Measurements from ENCODE around the gene ARID4A.
"Not testable (repeated sequence)": the region's sequence is repeated elsewhere in the genome, so short reads cannot be mapped to it uniquely, and the experiment has no call there.

ARID4A gene

DNA sequence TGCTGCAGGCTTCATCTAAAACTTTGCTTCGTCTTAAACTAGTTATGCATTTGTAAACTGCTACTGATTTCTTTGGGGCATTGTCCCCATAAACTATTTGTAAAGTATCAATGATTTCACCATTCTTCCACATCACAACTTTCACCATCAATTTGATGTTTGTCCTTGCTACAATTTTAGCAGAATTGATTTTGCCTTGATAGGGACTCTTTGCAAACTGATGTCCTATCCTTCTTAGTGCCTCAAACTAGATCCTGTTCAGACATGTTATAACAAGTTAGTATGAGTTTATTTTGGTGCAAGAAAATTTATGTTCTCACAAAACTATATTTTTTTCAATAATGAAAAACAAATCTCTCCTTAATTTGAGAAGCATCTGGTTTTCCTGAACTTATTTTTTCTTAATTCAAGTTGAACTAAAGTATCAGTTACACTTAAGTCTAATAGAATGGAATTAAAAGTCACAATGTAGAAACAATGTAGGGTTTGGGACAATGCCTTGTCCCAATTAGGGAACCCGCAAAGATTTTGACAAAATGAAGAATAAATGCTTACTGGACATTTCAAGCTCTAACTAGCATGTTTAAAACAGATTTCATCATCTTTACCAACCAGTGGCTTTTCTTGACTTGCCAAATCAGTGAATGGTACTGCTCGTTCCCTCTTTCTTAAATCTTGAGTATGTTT is 10.1 kb upstream of the ARID4A start:
- in situ Hi-C loops (cut with MboI; ENCODE audit: low sequenced_read_pairs), result no loop called here

GRCh38 chr14:58291646-58292045 is 6.7 kb upstream of the ARID4A start:
- in situ Hi-C loops (cut with MboI; ENCODE audit: low sequenced_read_pairs), result no loop called here

DNA sequence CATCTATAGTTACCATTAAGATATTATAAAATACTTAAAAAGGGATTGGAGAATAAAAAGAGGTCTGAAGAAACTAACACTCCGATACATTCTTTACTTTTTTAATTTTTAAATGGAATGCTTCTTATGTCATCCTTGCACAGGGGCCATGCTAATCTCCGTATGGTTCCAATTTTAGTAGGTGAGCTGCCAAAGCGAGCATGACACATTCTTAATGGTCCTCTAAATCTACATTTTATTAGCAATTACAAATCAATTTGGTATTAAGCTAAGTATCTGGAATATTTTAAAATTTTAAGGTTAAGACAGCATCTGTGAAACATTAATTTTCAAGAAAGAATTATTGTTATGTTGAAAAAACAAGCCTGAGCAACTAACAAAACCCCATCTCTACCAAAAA is 6.2 kb upstream of the ARID4A start:
- in situ Hi-C loops (cut with MboI; ENCODE audit: low sequenced_read_pairs), result no loop called here

DNA sequence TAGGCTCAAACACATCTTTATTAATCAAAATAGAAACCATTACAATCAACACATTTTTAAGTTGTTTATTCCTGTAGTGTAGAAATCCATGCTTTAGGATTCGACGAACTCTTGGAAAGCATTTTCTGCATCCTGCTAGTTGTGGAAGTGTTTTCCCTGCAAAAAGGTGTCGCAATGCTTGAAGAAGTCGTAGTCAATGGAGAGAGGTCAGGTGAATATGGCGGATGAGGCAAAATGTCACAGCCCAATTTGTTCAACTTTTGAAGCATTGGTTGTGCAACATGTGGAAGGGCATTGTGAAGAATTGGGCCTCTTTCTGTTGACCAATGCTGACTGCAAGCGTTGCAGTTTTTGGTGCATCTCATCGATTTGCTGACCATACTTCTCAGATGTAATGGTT is 4.2 kb upstream of the ARID4A start:
- in situ Hi-C loops (cut with MboI; ENCODE audit: low sequenced_read_pairs), result no loop called here

- in situ Hi-C loops (cut with MboI; ENCODE audit: low sequenced_read_pairs), result no loop called here
Measured at GRCh38 chr14:58296726-58297125, 1.6 kb upstream of the ARID4A start.

DNA sequence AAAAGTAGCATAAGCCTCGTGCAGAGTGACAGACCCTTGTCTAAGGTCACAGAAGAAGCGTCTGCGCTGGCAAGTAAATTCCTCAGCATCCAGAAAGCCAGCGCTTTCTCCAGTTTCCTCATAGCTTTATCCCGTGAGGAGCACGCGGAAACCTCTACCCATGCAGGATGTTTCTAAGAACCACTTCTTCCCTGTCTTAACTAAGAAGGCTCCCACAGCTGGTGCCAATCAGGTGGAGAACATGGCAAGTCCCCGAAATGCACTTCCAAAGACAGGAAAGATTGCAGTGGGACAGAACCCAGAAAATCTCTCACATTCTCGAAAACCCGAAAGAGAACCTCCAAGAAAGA is 968 bp upstream of the ARID4A start:
- in situ Hi-C loops (cut with MboI; ENCODE audit: low sequenced_read_pairs), result no loop called here

DNA sequence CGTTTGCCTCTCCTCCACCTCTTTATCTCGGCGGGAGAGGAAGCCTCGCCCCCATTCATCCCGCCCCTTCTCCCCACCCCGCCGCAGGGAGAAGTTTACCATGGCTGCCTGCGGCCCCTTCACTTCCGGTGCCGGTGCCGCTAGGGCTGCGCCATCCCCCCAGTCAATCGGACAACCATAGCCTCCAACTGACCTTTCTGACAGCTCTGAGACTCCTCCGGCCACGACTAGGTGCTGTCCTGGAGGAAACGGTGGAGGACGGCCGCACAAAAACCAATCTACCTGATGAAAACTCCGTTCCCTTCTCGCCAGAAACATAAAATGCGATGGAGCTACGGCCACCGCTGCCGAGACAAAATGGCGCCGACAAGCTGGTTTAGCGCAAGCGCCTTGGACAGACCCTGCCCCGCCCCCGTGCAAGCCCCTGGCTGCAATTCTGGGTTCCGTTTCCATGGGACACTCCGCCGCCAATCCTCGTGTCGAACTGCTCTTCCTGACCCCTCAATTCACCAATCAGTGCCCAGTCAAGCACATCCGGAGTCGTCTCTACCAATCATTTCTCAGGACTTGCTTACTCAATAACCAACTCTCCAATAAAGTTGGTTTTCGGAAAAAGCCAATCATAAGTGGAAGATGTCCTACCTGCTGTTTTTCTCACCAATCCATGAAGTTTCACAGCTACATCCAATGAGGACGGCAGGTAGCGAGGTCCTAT is 436 bp upstream of the ARID4A start:
- in situ Hi-C loops (cut with MboI; ENCODE audit: low sequenced_read_pairs), result no loop called here

- in situ Hi-C loops (cut with MboI; ENCODE audit: low sequenced_read_pairs), result no loop called here
Measured at GRCh38 chr14:58299401-58300330, 1.3 kb downstream of the ARID4A start.

GRCh38 chr14:58301416-58301815 is 3.1 kb downstream of the ARID4A start:
- in situ Hi-C loops (cut with MboI; ENCODE audit: low sequenced_read_pairs), result no loop called here

DNA sequence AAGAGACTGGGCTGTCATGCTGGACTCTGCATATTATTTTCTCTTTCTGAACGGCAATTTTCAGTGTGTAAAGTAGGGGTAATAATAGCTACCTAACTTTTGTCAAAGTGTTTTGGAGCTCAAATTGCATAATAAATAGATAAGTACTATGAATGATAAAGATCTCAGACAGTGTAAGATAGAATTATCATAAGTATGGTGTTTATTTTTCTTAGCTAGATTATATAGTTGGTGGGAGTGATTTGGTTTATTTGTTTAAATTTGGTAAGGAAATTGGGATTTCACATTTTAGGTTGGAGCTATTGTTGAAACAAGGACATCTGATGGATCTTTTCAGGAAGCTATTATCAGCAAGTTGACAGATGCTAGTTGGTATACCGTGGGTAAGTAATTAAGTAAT is 7.4 kb downstream of the ARID4A start:
- in situ Hi-C loops (cut with MboI; ENCODE audit: low sequenced_read_pairs), result no loop called here

GRCh38 chr14:58307597-58308316 is 9.4 kb downstream of the ARID4A start:
- in situ Hi-C loops (cut with MboI; ENCODE audit: low sequenced_read_pairs), result no loop called here

GRCh38 chr14:58309086-58309485 is 10.7 kb downstream of the ARID4A start:
- in situ Hi-C loops (cut with MboI; ENCODE audit: low sequenced_read_pairs), result no loop called here

DNA sequence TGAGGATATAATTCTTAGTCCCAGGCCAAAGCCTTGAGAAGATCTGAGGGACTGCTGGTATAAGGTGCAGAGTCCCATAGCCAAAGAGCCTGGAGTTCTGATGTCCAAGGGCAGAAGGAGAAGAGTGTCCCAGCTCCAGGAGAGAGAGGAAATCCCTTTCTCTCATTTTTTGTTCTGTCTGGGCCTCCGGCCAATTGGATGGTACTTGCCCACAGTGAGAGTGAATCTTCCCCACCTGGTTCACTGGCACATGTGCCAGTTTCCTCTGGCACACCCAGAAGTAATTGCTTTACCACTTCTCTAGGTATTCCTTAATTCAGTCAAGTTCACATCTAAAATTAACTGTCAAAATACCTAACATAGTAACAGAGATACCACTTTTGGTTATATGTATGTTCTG is 15.3 kb downstream of the ARID4A start:
- in situ Hi-C loops (cut with MboI; ENCODE audit: low sequenced_read_pairs), result no loop called here

- in situ Hi-C loops (cut with MboI; ENCODE audit: low sequenced_read_pairs), result no loop called here
Measured at GRCh38 chr14:58315606-58316005, 17.3 kb downstream of the ARID4A start.

DNA sequence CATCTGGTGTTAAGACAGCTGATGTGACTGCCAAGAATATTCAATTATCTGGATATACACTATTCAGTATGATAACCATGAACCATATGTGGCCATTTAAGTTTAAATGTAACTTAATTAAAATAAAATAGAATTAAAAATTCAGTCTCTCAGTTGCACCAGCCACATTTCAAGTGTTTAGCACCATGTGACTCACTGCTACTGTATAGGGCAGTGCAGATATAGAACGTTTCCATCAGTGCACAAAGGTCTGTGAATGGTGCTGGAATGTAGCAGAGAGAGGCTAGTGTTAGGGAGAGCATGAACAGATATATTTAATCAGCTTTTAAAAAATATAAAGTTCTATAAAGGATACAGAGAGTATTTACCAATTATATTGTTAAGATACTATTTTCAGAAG is 28.7 kb downstream of the ARID4A start:
- in situ Hi-C loops (cut with MboI; ENCODE audit: low sequenced_read_pairs), result no loop called here

DNA sequence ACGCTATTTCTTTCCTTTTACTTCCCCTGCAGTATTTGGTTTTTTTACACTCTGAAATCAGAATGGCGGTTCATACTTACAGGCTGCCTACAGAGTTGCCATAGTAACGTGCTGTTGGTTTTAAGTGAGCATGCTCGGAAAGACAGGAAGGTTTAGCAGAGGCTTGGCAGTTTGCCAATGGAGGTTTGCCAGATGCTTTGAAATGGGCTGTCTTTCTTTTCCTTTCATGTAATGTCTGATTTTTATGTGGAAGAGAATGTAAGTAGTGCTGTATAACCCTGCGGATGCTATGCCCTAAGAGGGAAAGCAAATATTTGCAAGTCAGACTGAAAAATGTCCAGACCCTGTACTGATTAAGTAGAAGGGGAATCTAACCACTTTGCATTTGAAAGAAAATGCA is 32.8 kb downstream of the ARID4A start:
- in situ Hi-C loops (cut with MboI; ENCODE audit: low sequenced_read_pairs), result no loop called here

GRCh38 chr14:58332561-58332960 is 34.2 kb downstream of the ARID4A start:
- in situ Hi-C loops (cut with MboI; ENCODE audit: low sequenced_read_pairs), result no loop called here

- in situ Hi-C loops (cut with MboI; ENCODE audit: low sequenced_read_pairs), result not testable (repeated sequence)
Measured at GRCh38 chr14:58339666-58340065, 41.3 kb downstream of the ARID4A start.

- in situ Hi-C loops (cut with MboI; ENCODE audit: low sequenced_read_pairs), result no loop called here
Measured at GRCh38 chr14:58341152-58341748, 42.9 kb downstream of the ARID4A start.

DNA sequence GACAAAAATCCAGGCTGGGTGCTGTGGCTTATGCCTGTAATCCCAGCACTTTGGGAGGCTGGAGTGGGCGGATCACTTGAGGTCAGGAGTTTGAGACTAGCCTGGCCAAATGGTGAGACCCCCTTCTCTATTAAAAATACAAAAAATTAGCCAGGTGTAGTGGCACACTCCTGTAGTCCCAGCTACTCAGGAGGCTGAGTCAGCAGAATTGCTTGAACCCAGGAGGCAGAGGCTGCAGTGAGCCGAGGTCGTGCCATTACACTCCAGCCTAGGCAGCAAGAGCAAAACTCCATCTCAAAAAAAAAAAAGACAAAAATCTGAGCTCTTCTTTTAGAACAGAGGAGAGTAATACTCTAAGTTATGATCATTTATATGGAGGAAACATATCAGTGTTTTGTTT is 45.2 kb downstream of the ARID4A start:
- in situ Hi-C loops (cut with MboI; ENCODE audit: low sequenced_read_pairs), result not testable (repeated sequence)

Data from HL-60/S4 treated with phorbol 12-myristate 13-acetate at 8.2 ng/mL for 4 days and 3 days (cell line).